BLaER1 treated with 17β-estradiol and CSF1 and Interleukin-3, amounts not matched to agents 10 nM and 100 nM (cell line): ENCODE results near the gene MRAS.
"Not testable (repeated sequence)": the region's sequence is repeated elsewhere in the genome, so short reads cannot be mapped to it uniquely, and the experiment has no call there.

Experiments
- H3K27ac ChIP-seq, 11 experiments: shearing (Covaris generic); formaldehyde crosslinking; 2 replicates each; pipeline ENCODE4 v1.8.1; 2022
- H3K27me3 ChIP-seq, 11 experiments: shearing (Covaris generic); formaldehyde crosslinking; 2 replicates each; pipeline ENCODE4 v1.8.1; 2022
- H3K36me3 ChIP-seq, 11 experiments: shearing (Covaris generic); formaldehyde crosslinking; 2 replicates each; pipeline ENCODE4 v1.8.1; 2022
- H3K4me1 ChIP-seq, 10 experiments: shearing (Covaris generic); formaldehyde crosslinking; 2 replicates each; pipeline ENCODE4 v1.8.1; 2022
- H3K4me2 ChIP-seq, 11 experiments: shearing (Covaris generic); formaldehyde crosslinking; 2 replicates each; pipeline ENCODE4 v1.8.1; 2022
- H3K4me3 ChIP-seq, 10 experiments: shearing (Covaris generic); formaldehyde crosslinking; 2 replicates each; pipeline ENCODE4 v1.8.1; 2022
- H3K9ac ChIP-seq, 11 experiments: shearing (Covaris generic); formaldehyde crosslinking; 2 replicates each; pipeline ENCODE4 v1.8.1; 2022
- H3K9me3 ChIP-seq, 11 experiments: shearing (Covaris generic); formaldehyde crosslinking; replicated peaks in 1 of 11; 2 replicates each; pipeline ENCODE4 v1.8.1; 2022
- H4K20me1 ChIP-seq, 11 experiments: shearing (Covaris generic); formaldehyde crosslinking; 2 replicates each; pipeline ENCODE4 v1.8.1; 2022
- Cebpa-rat ChIP-seq, 11 experiments: shearing (Covaris generic); IDR thresholded peaks; 2 replicates each; pipeline ENCODE4 v1.8.1; 2022

Gene MRAS

GRCh38 chr3:138417559-138417982 is 69.2 kb downstream of the MRAS start:
- Histone ChIP-seq H3K4me2 (peak overlapping the region in 1 of 11 experiments; percentile 30; a peak in 1 of 22 replicates), H3K9ac (no peak overlapping the region), H3K36me3 (no peaks in the 10 kb centered on the region), H3K27ac (no peak overlapping the region), H3K27me3 (no peaks in the 10 kb centered on the region), H3K4me1 (peaks cover 0 to 50% (median 4%) of the 10 kb centered on the region in 10 experiments; a peak in 10 of 20 replicates), H3K9me3 (peaks cover 6 to 20% (median 13%) of the 10 kb centered on the region in 11 experiments; a peak in 19 of 22 replicates), H3K4me3 (no peak overlapping the region), H4K20me1 (no peaks in the 10 kb centered on the region)
- no peak for TF ChIP-seq Cebpa-rat (IDR thresholded peaks at IDR 0.05)

- TF ChIP-seq Cebpa-rat (IDR thresholded peaks at IDR 0.05): no peak
- Histone ChIP-seq H3K4me2 (no peak overlapping the region), H3K27me3 (no peaks in the 10 kb centered on the region), H3K9ac (no peak overlapping the region), H3K4me1 (peaks cover 0 to 38% (median 0%) of the 10 kb centered on the region in 10 experiments; a peak in 6 of 20 replicates), H3K27ac (no peak overlapping the region), H3K36me3 (no peaks in the 10 kb centered on the region), H3K4me3 (no peak overlapping the region), H4K20me1 (no peaks in the 10 kb centered on the region), H3K9me3 (peaks cover 6 to 20% (median 13%) of the 10 kb centered on the region in 11 experiments; a peak in 19 of 22 replicates)
These were observed 70.3 kb downstream of the MRAS start for GRCh38 chr3:138418601-138419206.

- Histone ChIP-seq H3K27me3 (no peaks in the 10 kb centered on the region), H3K4me2 (no peak overlapping the region), H3K4me1 (no peaks in the 10 kb centered on the region), H4K20me1 (no peaks in the 10 kb centered on the region), H3K9me3 (peaks cover 6 to 20% (median 13%) of the 10 kb centered on the region in 11 experiments; a peak in 19 of 22 replicates), H3K36me3 (no peaks in the 10 kb centered on the region), H3K27ac (no peak overlapping the region), H3K4me3 (no peak overlapping the region), H3K9ac (no peak overlapping the region)
- no peak for TF ChIP-seq Cebpa-rat (IDR thresholded peaks at IDR 0.05)
These were observed 74.9 kb downstream of the MRAS start for GRCh38 chr3:138423316-138423715.

- no peaks in the 10 kb centered on the region for H4K20me1 ChIP-seq
- H3K4me2 ChIP-seq: no peak overlapping the region
- H3K4me3 ChIP-seq: no peak overlapping the region
- H3K9ac ChIP-seq: no peak overlapping the region
- peaks cover 0 to under 1% (median 0%) of the 10 kb centered on the region in 10 experiments; a peak in 1 of 20 replicates for H3K4me1 ChIP-seq
- peaks cover 6 to 18% (median 13%) of the 10 kb centered on the region in 11 experiments; a peak in 19 of 22 replicates for H3K9me3 ChIP-seq
- H3K27me3 ChIP-seq: no peaks in the 10 kb centered on the region
- no peak for TF ChIP-seq Cebpa-rat (IDR thresholded peaks at IDR 0.05)
- H3K27ac ChIP-seq: no peak overlapping the region
- H3K36me3 ChIP-seq: no peaks in the 10 kb centered on the region
These were observed 75.9 kb downstream of the MRAS start for GRCh38 chr3:138424323-138424722.

GRCh38 chr3:138426211-138426610 is 77.8 kb downstream of the MRAS start:
- Histone ChIP-seq H3K9me3 (no peaks in the 10 kb centered on the region; a peak in 2 of 22 replicates), H3K9ac (no peak overlapping the region), H3K4me2 (no peak overlapping the region), H3K4me3 (no peak overlapping the region), H3K36me3 (no peaks in the 10 kb centered on the region), H3K27ac (no peak overlapping the region), H4K20me1 (no peaks in the 10 kb centered on the region), H3K27me3 (no peaks in the 10 kb centered on the region), H3K4me1 (peaks cover 0 to 9% (median 0%) of the 10 kb centered on the region in 10 experiments; a peak in 1 of 20 replicates)
- TF ChIP-seq Cebpa-rat (IDR thresholded peaks at IDR 0.05): no peak

GRCh38 chr3:138426754-138427153 is 78.4 kb downstream of the MRAS start:
- not testable (repeated sequence) for H4K20me1 ChIP-seq, H3K9me3 ChIP-seq, H3K27me3 ChIP-seq, H3K9ac ChIP-seq, H3K36me3 ChIP-seq, H3K27ac ChIP-seq, H3K4me1 ChIP-seq, H3K4me2 ChIP-seq, H3K4me3 ChIP-seq

GRCh38 chr3:138429665-138430064 is 81.3 kb downstream of the MRAS start:
- peak overlapping the region in 1 of 11 experiments; percentile 23; a peak in 1 of 22 replicates for H3K4me2 ChIP-seq
- peak overlapping the region in 1 of 11 experiments; percentile 57; a peak in 1 of 22 replicates for H3K9ac ChIP-seq
- H3K27ac ChIP-seq: peak overlapping the region in 1 of 11 experiments; percentile 42; a peak in 1 of 22 replicates
- no peaks in the 10 kb centered on the region for H4K20me1 ChIP-seq
- peaks cover 0 to 9% (median 0%) of the 10 kb centered on the region in 10 experiments; a peak in 3 of 20 replicates for H3K4me1 ChIP-seq
- peaks cover 10 to 15% (median 11%) of the 10 kb centered on the region in 11 experiments for H3K27me3 ChIP-seq
- H3K9me3 ChIP-seq: peaks cover 8 to 11% (median 11%) of the 10 kb centered on the region in 11 experiments
- H3K4me3 ChIP-seq: no peak overlapping the region
- no peaks in the 10 kb centered on the region for H3K36me3 ChIP-seq
- no peak for TF ChIP-seq Cebpa-rat (IDR thresholded peaks at IDR 0.05)

GRCh38 chr3:138432576-138433240 is 84.3 kb downstream of the MRAS start:
- Histone ChIP-seq H3K27me3 (peaks cover 17 to 27% (median 20%) of the 10 kb centered on the region in 11 experiments), H3K4me1 (peaks cover 0 to 9% (median 0%) of the 10 kb centered on the region in 10 experiments; a peak in 3 of 20 replicates), H3K27ac (no peak overlapping the region), H4K20me1 (no peaks in the 10 kb centered on the region), H3K36me3 (no peaks in the 10 kb centered on the region), H3K4me3 (no peak overlapping the region), H3K9ac (no peak overlapping the region), H3K4me2 (no peak overlapping the region), H3K9me3 (peaks cover 18 to 27% (median 22%) of the 10 kb centered on the region in 11 experiments)
- TF ChIP-seq Cebpa-rat (IDR thresholded peaks at IDR 0.05): no peak

- peak overlapping the region in 5 of 11 experiments; percentile 26 to 62 (median 41); a peak in 5 of 22 replicates for H3K4me2 ChIP-seq
- H3K9me3 ChIP-seq: peaks cover 18 to 27% (median 22%) of the 10 kb centered on the region in 11 experiments
- H3K27me3 ChIP-seq: peaks cover 17 to 27% (median 20%) of the 10 kb centered on the region in 11 experiments
- TF ChIP-seq Cebpa-rat (IDR thresholded peaks at IDR 0.05): no peak
- peaks cover 0 to 9% (median 0%) of the 10 kb centered on the region in 10 experiments; a peak in 3 of 20 replicates for H3K4me1 ChIP-seq
- H3K36me3 ChIP-seq: no peaks in the 10 kb centered on the region
- H3K27ac ChIP-seq: no peak overlapping the region
- no peak overlapping the region for H3K4me3 ChIP-seq
- no peak overlapping the region for H3K9ac ChIP-seq
- no peaks in the 10 kb centered on the region for H4K20me1 ChIP-seq
These were observed 85.5 kb downstream of the MRAS start for GRCh38 chr3:138433892-138434275.
